Right lobe of liver (tissue), 6 donors: ENCODE measurements around the gene RPP25L. TPM values are rescaled to one million over a fixed set of nuclear protein-coding genes. Genes with fewer than 3 reads are reported as not detected.

Experiments used
- ATAC-seq, 4 donors: fragments of 200-7000 bp; cut with Tn5 transposase; one replicate each; pipeline ENCODE4 v1.9.1; 2020; ENCODE audit warnings: mild to moderate bottlenecking in 4 of 4, moderate library complexity in 4 of 4
- DNase-seq, 3 donors: peaks; one replicate each; pipeline ENCODE4 v3.0.0-alpha.2; 2020
- H3K27ac ChIP-seq, 3 donors: fragments of 200-600 bp; one replicate each; pipeline ENCODE4 v1.8.0; 2022
- H3K27me3 ChIP-seq, 2 donors: fragments of 200-600 bp; one replicate each; pipeline ENCODE4 v1.8.0; 2022
- H3K36me3 ChIP-seq, 4 donors: fragments of 200-600 bp; sonication (generic) in 1 of 4; one replicate each; pipeline versions ENCODE4 v1.5.1 to v1.8.0; 2017 to 2022; ENCODE audit warnings: control low read depth in 1 of 4
- H3K4me1 ChIP-seq, 4 donors: fragments of 200-600 bp; sonication (generic) in 1 of 4; one replicate each; pipeline versions ENCODE4 v1.5.1 to v1.8.0; 2017 to 2022; ENCODE audit warnings: control low read depth in 1 of 4
- H3K4me3 ChIP-seq, 3 donors: fragments of 200-600 bp; one replicate each; pipeline ENCODE4 v1.8.0; 2022
- H3K9me3 ChIP-seq, 4 donors: fragments of 200-600 bp; sonication (generic) in 1 of 4; one replicate each; pipeline versions ENCODE4 v1.5.1 to v1.8.0; 2017 to 2022; ENCODE audit warnings: control low read depth in 1 of 4
- CTCF ChIP-seq, 4 donors: fragments of 200-600 bp in 3 of 4; fragments of 450-650 bp in 1 of 4; IDR thresholded peaks; one replicate each; pipeline versions ENCODE4 v1.5.1 to v1.8.0; 2016 to 2022; ENCODE audit warnings: antibody characterized with exemption in 4 of 4, mild to moderate bottlenecking in 2 of 4
- POLR2A ChIP-seq: fragments of 450-650 bp; IDR thresholded peaks from one replicate; pipeline ENCODE4 v1.6.1; 2017; ENCODE audit warnings: antibody characterized with exemption, mild to moderate bottlenecking
- WGBS: methylation state at CpG from one replicate; pipeline ENCODE4 v1.1.6; 2018; ENCODE audit warnings: low coverage, low lambda C conversion rate; ENCODE audit not compliant: insufficient coverage; ENCODE audit errors: missing lambda C conversion rate; 5-methylcytosine and 5-hydroxymethylcytosine counted together
- intact Hi-C, 2 donors: fragments of 100-400 bp; cut with DNase I; formaldehyde crosslinking; loops; one replicate each; pipeline versions ENCODE4 v1.11.2 to v1.14.1; 2022
- total RNA-seq, 6 experiments: library from RNA; depleted of rRNA in 2 of 6; stranded (reverse); fragments of >200 nt in 2 of 6; fragmentation: NEBNext Ultra II Directional in 3 of 6; extraction: Animal tissue kit (Norgen Biotek cat#: 25700) in 3 of 6; gene quantifications; one replicate each; pipeline versions ENCODE4 v1.1.0 to v1.2.4, GENCODE V29; 2016 to 2023
- donor health status: DM: no; HTN: yes; CAD: no.
- donor health status: DM: no; HTN: no; CAD: no.
- donor health status: DM: no; HTN: no; CAD: no.
- donor health status: DM: no; HTN: yes; CAD: no.
- donor health status: DM: no; HTN: yes; CAD: no.

The RPP25L gene
- total RNA-seq, 6 experiments from 2014 or later: 15.2 to 29.1 (median 25.0) TPM

GRCh38 chr9:34601937-34602573 is 9.8 kb downstream of the RPP25L start:
- intact Hi-C loops: no loop called here
- ATAC-seq (no peak), DNase-seq (no peak)
- Histone ChIP-seq H3K9me3 (no peaks in the 10 kb centered on the region), H3K27ac (no peak overlapping the region), H3K4me1 (peaks cover 0 to 5% (median 0%) of the 10 kb centered on the region in 4 donors), H3K4me3 (no peak overlapping the region), H3K27me3 (no peaks in the 10 kb centered on the region), H3K36me3 (no peaks in the 10 kb centered on the region)
- 78% methylated on average over 5 of the region's 6 CpGs for WGBS
- no peak for TF ChIP-seq POLR2A

GRCh38 chr9:34600908-34601307 is 11.0 kb downstream of the RPP25L start:
- TF ChIP-seq CTCF (IDR thresholded peaks at IDR 0.05) (no peak), POLR2A (no peak)
- no peaks in the 10 kb centered on the region for H3K9me3 ChIP-seq
- H3K27ac ChIP-seq: no peak overlapping the region
- no peaks in the 10 kb centered on the region for H3K4me1 ChIP-seq
- no peak for DNase-seq
- no peaks in the 10 kb centered on the region for H3K27me3 ChIP-seq
- H3K4me3 ChIP-seq: no peak overlapping the region
- no peaks in the 10 kb centered on the region for H3K36me3 ChIP-seq
- intact Hi-C loops: no loop called here
- WGBS: no CpG with 5 or more reads among the region's 1 CpG
- ATAC-seq: no peak

GRCh38 chr9:34599546-34599945 is 12.4 kb downstream of the RPP25L start:
- TF ChIP-seq POLR2A (no peak), CTCF (IDR thresholded peaks at IDR 0.05) (no peak)
- H3K27me3 ChIP-seq: no peaks in the 10 kb centered on the region
- no peaks in the 10 kb centered on the region for H3K4me1 ChIP-seq
- no peak for DNase-seq
- no peaks in the 10 kb centered on the region for H3K9me3 ChIP-seq
- intact Hi-C loops: no loop called here
- no peak overlapping the region for H3K4me3 ChIP-seq
- no peaks in the 10 kb centered on the region for H3K36me3 ChIP-seq
- H3K27ac ChIP-seq: no peak overlapping the region
- no peak for ATAC-seq
- WGBS: no CpG with 5 or more reads among the region's 1 CpG

GRCh38 chr9:34594177-34594576 is 17.7 kb downstream of the RPP25L start:
- intact Hi-C loops: no loop called here

More at GRCh38 chr9:34594177-34594576, 17.7 kb downstream of the RPP25L start:
- ATAC-seq (no peak), DNase-seq (no peak)
- no peaks in the 10 kb centered on the region for H3K9me3 ChIP-seq
- H3K4me3 ChIP-seq: no peak overlapping the region
- peak overlapping the region in 2 of 3 donors; percentile 11 to 70 for H3K27ac ChIP-seq
- TF ChIP-seq CTCF (IDR thresholded peaks at IDR 0.05): no peak
- no peak for TF ChIP-seq POLR2A
- H3K27me3 ChIP-seq: no peaks in the 10 kb centered on the region
- 42% methylated on average over 9 of the region's 9 CpGs for WGBS
- H3K36me3 ChIP-seq: no peaks in the 10 kb centered on the region
- H3K4me1 ChIP-seq: peaks cover 0 to 39% (median 13%) of the 10 kb centered on the region in 4 donors
